Glomerular endothelial cell (primary cell): ENCODE measurements around the gene ZMAT3. TPM values are rescaled to one million over a fixed set of nuclear protein-coding genes. Genes with fewer than 3 reads are reported as not detected.

ENCODE experiments used
- DNase-seq: peaks from one replicate; pipeline ENCODE4 v3.0.0-alpha.2; 2011; ENCODE audit warnings: low read depth, low spot score; ENCODE audit errors: extremely low read depth
- total RNA-seq: library from RNA; depleted of rRNA; stranded (reverse); fragments of >200 nt; gene quantifications from 2 replicates; pipeline ENCODE4 v1.2.3, GENCODE V29; 2015

ZMAT3 gene
- total RNA-seq, 1 donor from 2014 or later = 70.1 TPM

- DNase-seq = no peak
These were observed 44.2 kb downstream of the ZMAT3 start for GRCh38 chr3:179027326-179027900.

GRCh38 chr3:179026636-179027035 lies 45.0 kb downstream of the ZMAT3 start:
- no peak for DNase-seq

GRCh38 chr3:179021119-179021903 lies 50.3 kb downstream of the ZMAT3 start:
- DNase-seq = no peak

GRCh38 chr3:179020112-179020511 lies 51.5 kb downstream of the ZMAT3 start:
- DNase-seq = peak; percentile 23

- DNase-seq = no peak
These were observed 52.8 kb downstream of the ZMAT3 start for GRCh38 chr3:179018808-179019207.

GRCh38 chr3:179016979-179017670 lies 54.5 kb downstream of the ZMAT3 start:
- no peak for DNase-seq

GRCh38 chr3:179015551-179016020 lies 56.0 kb downstream of the ZMAT3 start:
- DNase-seq = peak; percentile 87

GRCh38 chr3:179005706-179006105 lies 65.9 kb downstream of the ZMAT3 start:
- DNase-seq = no peak

GRCh38 chr3:179005213-179005612 lies 66.4 kb downstream of the ZMAT3 start:
- DNase-seq = no peak

- DNase-seq = no peak
These were observed 71.0 kb downstream of the ZMAT3 start for GRCh38 chr3:179000659-179001058.

- no peak for DNase-seq
These were observed 71.5 kb downstream of the ZMAT3 start for GRCh38 chr3:179000144-179000543.

- DNase-seq = no peak
These were observed 75.2 kb downstream of the ZMAT3 start for GRCh38 chr3:178996399-178996798.

- no peak for DNase-seq
These were observed 81.3 kb downstream of the ZMAT3 start for GRCh38 chr3:178990293-178990692.

GRCh38 chr3:178989821-178990220 lies 81.8 kb downstream of the ZMAT3 start:
- DNase-seq = no peak

- no peak for DNase-seq
These were observed 83.9 kb downstream of the ZMAT3 start for GRCh38 chr3:178987745-178988144.

- no peak for DNase-seq
These were observed 85.2 kb downstream of the ZMAT3 start for GRCh38 chr3:178986456-178986855.

GRCh38 chr3:178982137-178982536 lies 89.5 kb downstream of the ZMAT3 start:
- no peak for DNase-seq

GRCh38 chr3:178975320-178975719 lies 96.3 kb downstream of the ZMAT3 start:
- no peak for DNase-seq

GRCh38 chr3:178971614-178972013 lies 100.0 kb downstream of the ZMAT3 start:
- no peak for DNase-seq

- no peak for DNase-seq
These were observed 102.5 kb downstream of the ZMAT3 start for GRCh38 chr3:178969004-178969700.
